Measurements from ENCODE around the gene PIGQ.

GRCh38 chr16:576823-577201, 7.0 kb downstream of the PIGQ start:
- TF ChIP-seq CTCF (IDR thresholded peaks at IDR 0.05), result no peak; the same call in 1 of the 2 replicates
- TF ChIP-seq EP300 (IDR thresholded peaks at IDR 0.05; ENCODE audit: borderline replicate concordance in 1 of 2, low read depth in 1 of 2, low read length in 1 of 2), result no peak
- no peak for TF ChIP-seq USF1 (IDR thresholded peaks at IDR 0.05; ENCODE audit: borderline replicate concordance, low read depth)
- no peak for TF ChIP-seq REST (IDR thresholded peaks at IDR 0.05; ENCODE audit: low read depth, low read length)
- no peak for TF ChIP-seq FOSL2 (IDR thresholded peaks at IDR 0.05; ENCODE audit: borderline replicate concordance, low read depth)
- TF ChIP-seq RCOR1 (IDR thresholded peaks at IDR 0.05; ENCODE audit: low read length), result no peak
- TF ChIP-seq FOXM1 (IDR thresholded peaks at IDR 0.05; ENCODE audit: low read depth), result no peak
- no peak for TF ChIP-seq EZH2phosphoT487 (IDR thresholded peaks at IDR 0.05; ENCODE audit: borderline replicate concordance, low read depth)
- no peak for TF ChIP-seq POLR2AphosphoS5 (IDR thresholded peaks at IDR 0.05; ENCODE audit: low read depth, low read length)
- TF ChIP-seq SMC3 (IDR thresholded peaks at IDR 0.05; ENCODE audit: low read depth, low read length), result no peak
- TF ChIP-seq YY1 (IDR thresholded peaks at IDR 0.05; ENCODE audit: low read depth), result no peak
- no peak for TF ChIP-seq JUND (IDR thresholded peaks at IDR 0.05)
- TF ChIP-seq RAD21 (IDR thresholded peaks at IDR 0.05; ENCODE audit: low read length), result no peak
- TF ChIP-seq GATA2 (CRISPR knock-in tag; IDR thresholded peaks at IDR 0.05), result no peak
